Panc1 (cell line): ENCODE measurements around the gene XRCC4. TPM values are rescaled to one million over a fixed set of nuclear protein-coding genes. Genes with fewer than 3 reads are reported as not detected.

Source experiments
- ATAC-seq: fragments of 200-7000 bp; cut with Tn5 transposase; 2 replicates; pipeline ENCODE4 v1.9.1; 2020; ENCODE audit warnings: mild to moderate bottlenecking, moderate library complexity
- BruUV-seq: library from RNA; stranded (reverse); fragments of 400-500 nt; replicated peaks from 2 replicates; lab custom pipeline; 2021; lab: Mats Ljungman, UMichigan
- CTCF ChIA-PET: fragments of 300-600 bp; sonication (Branson Sonifier 250); formaldehyde crosslinking; loops from one replicate; lab custom pipeline; 2022; ENCODE audit warnings: antibody characterized with exemption; lab: Charles Lee
- POLR2A ChIA-PET: fragments of 300-600 bp; sonication (Branson Sonifier 250); formaldehyde crosslinking; loops from one replicate; lab custom pipeline; 2022; ENCODE audit warnings: antibody characterized with exemption; lab: Charles Lee
- DNase-seq: peaks from one replicate; pipeline ENCODE4 v3.0.0-alpha.2; 2010; ENCODE audit warnings: low read depth, low spot score
- H3K27ac ChIP-seq: 2 replicates; pipeline ENCODE4 v1.5.1; 2011; ENCODE audit warnings: mild to moderate bottlenecking, low read length, inconsistent platforms
- H3K27me3 ChIP-seq: fragments of 200-500 bp; sonication (Bioruptor generic); 2 replicates; pipeline ENCODE4 v1.6.0; 2014; ENCODE audit warnings: low read length, inconsistent platforms; ENCODE audit not compliant: control insufficient read depth, insufficient read depth
- H3K36me3 ChIP-seq: fragments of 200-500 bp; sonication (Bioruptor generic); 2 replicates; pipeline ENCODE4 v1.5.1; 2014; ENCODE audit warnings: inconsistent platforms, mild to moderate bottlenecking, low read length, moderate library complexity; ENCODE audit not compliant: control insufficient read depth, insufficient read depth
- H3K4me1 ChIP-seq: 2 replicates; pipeline ENCODE4 v1.5.1; 2011; ENCODE audit warnings: inconsistent platforms, mild to moderate bottlenecking, low read length, moderate library complexity; ENCODE audit not compliant: control insufficient read depth, insufficient read depth
- H3K4me3 ChIP-seq, 2 experiments: 2 replicates each; pipeline ENCODE4 v1.5.1; 2011 to 2012; ENCODE audit warnings: low read depth in 2 of 2, low read length in 2 of 2, mild to moderate bottlenecking in 2 of 2, inconsistent platforms in 1 of 2, moderate library complexity in 1 of 2
- H3K9me3 ChIP-seq: fragments of 200-500 bp; sonication (Bioruptor generic); 2 replicates; pipeline ENCODE4 v1.5.1; 2014; ENCODE audit warnings: low read depth, mild to moderate bottlenecking, inconsistent platforms, low read length, moderate library complexity; ENCODE audit not compliant: control insufficient read depth, insufficient read depth
- POLR2AphosphoS5 ChIP-seq: IDR thresholded peaks from 2 replicates; pipeline ENCODE4 v1.6.1; 2012; ENCODE audit warnings: mild to moderate bottlenecking, low read depth, low read length, moderate library complexity
- SIN3A ChIP-seq: IDR thresholded peaks from 2 replicates; pipeline ENCODE4 v1.6.1; 2012; ENCODE audit warnings: low read depth, mild to moderate bottlenecking, low read length, moderate library complexity, borderline replicate concordance; ENCODE audit not compliant: insufficient read depth
- TCF7L2 ChIP-seq: IDR thresholded peaks from 2 replicates; pipeline ENCODE4 v1.6.1; 2011; ENCODE audit warnings: mild to moderate bottlenecking, low read depth, low read length, inconsistent platforms
- in situ Hi-C: cut with HindIII; loops from 2 replicates; pipeline ENCODE4 v1.10.0; 2016; ENCODE audit warnings: low sequenced_read_pairs, low pct_unique_long_range_greater_than_20kb
- intact Hi-C: fragments of 100-400 bp; cut with micrococcal nuclease; formaldehyde crosslinking; loops from one replicate; pipeline ENCODE4 v1.10.0; 2022; ENCODE audit not compliant: unreplicated experiment
- total RNA-seq: library from RNA; stranded (reverse); gene quantifications from one replicate; pipeline ENCODE4 v1.2.1, GENCODE V29; 2021; ENCODE audit not compliant: unreplicated experiment
- TF ChIP-seq, protein P1 (sequence below), 2 experiments: IDR thresholded peaks; 2 replicates each; pipeline ENCODE4 v1.6.1; 2011 to 2012; ENCODE audit warnings: low read depth in 2 of 2, control low read depth in 1 of 2, low read length in 1 of 2, mild to moderate bottlenecking in 1 of 2, moderate library complexity in 1 of 2; ENCODE audit not compliant: insufficient read depth in 1 of 2
- TF ChIP-seq, protein P2 (sequence below): fragments of 450-650 bp; IDR thresholded peaks from 2 replicates; pipeline ENCODE4 v1.5.1; 2017; ENCODE audit warnings: mild to moderate bottlenecking

Gene XRCC4
- total RNA-seq, 1 experiment from 2014 or later: 12.5 TPM

DNA sequence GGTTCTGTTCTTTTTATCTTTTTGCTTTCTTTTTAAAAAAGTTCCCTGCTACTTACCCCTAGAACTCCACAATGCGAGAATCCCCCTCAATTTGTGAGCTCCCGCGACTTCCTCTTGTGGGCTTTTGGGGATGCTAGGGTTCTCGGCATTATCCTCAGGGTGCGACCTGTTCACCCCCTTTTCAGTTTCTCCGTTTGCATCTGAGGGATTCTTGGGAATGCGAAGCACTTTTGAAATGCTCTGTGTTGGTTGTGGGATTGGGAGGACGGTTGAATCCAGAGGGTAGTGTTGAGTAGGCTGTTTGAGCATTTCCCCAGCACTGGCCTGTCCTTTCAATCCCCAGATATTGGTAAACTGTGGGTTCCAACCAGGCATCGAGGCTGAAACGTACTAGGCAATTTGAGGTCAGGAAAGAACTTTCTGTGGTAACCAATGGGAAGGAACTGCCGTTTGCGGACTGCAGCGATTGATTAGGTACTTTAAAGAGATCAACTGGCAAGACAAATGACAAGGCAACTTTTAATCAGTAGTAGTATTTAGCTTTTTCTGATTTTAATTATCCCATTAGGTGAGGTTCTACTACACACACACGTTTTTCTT, 415 bp downstream of the XRCC4 start:
- TF ChIP-seq SIN3A (no peak), TCF7L2 (peak; percentile 0; the same call in 1 of the 2 replicates), POLR2AphosphoS5 (no peak)
- TF ChIP-seq, protein P1, sequence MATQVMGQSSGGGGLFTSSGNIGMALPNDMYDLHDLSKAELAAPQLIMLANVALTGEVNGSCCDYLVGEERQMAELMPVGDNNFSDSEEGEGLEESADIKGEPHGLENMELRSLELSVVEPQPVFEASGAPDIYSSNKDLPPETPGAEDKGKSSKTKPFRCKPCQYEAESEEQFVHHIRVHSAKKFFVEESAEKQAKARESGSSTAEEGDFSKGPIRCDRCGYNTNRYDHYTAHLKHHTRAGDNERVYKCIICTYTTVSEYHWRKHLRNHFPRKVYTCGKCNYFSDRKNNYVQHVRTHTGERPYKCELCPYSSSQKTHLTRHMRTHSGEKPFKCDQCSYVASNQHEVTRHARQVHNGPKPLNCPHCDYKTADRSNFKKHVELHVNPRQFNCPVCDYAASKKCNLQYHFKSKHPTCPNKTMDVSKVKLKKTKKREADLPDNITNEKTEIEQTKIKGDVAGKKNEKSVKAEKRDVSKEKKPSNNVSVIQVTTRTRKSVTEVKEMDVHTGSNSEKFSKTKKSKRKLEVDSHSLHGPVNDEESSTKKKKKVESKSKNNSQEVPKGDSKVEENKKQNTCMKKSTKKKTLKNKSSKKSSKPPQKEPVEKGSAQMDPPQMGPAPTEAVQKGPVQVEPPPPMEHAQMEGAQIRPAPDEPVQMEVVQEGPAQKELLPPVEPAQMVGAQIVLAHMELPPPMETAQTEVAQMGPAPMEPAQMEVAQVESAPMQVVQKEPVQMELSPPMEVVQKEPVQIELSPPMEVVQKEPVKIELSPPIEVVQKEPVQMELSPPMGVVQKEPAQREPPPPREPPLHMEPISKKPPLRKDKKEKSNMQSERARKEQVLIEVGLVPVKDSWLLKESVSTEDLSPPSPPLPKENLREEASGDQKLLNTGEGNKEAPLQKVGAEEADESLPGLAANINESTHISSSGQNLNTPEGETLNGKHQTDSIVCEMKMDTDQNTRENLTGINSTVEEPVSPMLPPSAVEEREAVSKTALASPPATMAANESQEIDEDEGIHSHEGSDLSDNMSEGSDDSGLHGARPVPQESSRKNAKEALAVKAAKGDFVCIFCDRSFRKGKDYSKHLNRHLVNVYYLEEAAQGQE (IDR thresholded peaks at IDR 0.05; ENCODE audit: insufficient read depth in 1 of 2, low read depth in 2 of 2, low read length in 1 of 2): no peak
- TF ChIP-seq, protein P2, sequence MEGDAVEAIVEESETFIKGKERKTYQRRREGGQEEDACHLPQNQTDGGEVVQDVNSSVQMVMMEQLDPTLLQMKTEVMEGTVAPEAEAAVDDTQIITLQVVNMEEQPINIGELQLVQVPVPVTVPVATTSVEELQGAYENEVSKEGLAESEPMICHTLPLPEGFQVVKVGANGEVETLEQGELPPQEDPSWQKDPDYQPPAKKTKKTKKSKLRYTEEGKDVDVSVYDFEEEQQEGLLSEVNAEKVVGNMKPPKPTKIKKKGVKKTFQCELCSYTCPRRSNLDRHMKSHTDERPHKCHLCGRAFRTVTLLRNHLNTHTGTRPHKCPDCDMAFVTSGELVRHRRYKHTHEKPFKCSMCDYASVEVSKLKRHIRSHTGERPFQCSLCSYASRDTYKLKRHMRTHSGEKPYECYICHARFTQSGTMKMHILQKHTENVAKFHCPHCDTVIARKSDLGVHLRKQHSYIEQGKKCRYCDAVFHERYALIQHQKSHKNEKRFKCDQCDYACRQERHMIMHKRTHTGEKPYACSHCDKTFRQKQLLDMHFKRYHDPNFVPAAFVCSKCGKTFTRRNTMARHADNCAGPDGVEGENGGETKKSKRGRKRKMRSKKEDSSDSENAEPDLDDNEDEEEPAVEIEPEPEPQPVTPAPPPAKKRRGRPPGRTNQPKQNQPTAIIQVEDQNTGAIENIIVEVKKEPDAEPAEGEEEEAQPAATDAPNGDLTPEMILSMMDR: no peak
- BruUV-seq: TSS peak; percentile 91
- peaks cover 8% of the 10 kb centered on the region; the same call in 1 of the 2 replicates for H3K4me1 ChIP-seq
- H3K9me3 ChIP-seq: no peaks in the 10 kb centered on the region
- H3K36me3 ChIP-seq: peaks cover 6% of the 10 kb centered on the region; the same call in 1 of the 2 replicates
- peak overlapping the region; percentile 99 for H3K27ac ChIP-seq
- H3K27me3 ChIP-seq: no peaks in the 10 kb centered on the region
- intact Hi-C loops (loop anchor here (5.0 kb wide), 1 partner anchor 395 kb away; the partner anchor contains the start of gene VCAN), in situ Hi-C loops (no loop called here)
- DNase-seq: no peak
- ChIA-PET CTCF (interaction anchor here (0.6 kb wide), 1 partner anchor 719 kb away, joined by 3 read pairs; no protein-coding TSS in a partner anchor), POLR2A (interaction anchor here (0.6 to 0.9 kb wide), 2 partner anchors 9 to 13 kb away, joined by 4 to 6 read pairs; no protein-coding TSS in a partner anchor)
- ATAC-seq: peak; percentile 35
- peak overlapping the region; percentile 96 to 100 for H3K4me3 ChIP-seq

DNA sequence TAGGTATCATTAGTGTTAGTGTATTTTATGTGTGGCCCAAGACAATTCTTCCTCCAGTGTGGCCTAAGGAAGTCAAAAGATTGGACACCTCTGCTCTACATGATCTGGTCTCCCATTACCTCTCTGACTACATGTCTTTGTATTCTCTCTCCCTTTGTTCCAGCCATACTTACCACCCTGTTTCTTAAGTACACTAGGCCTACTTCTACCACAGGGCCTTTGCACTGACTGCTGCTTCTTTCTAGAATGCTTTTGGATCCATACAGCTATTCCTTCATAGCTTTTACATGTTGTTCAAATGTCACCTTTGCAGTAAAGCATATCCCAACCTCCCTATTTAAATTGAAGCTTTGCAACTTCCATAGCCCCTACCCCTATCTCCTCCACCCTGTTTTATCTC, 5.4 kb downstream of the XRCC4 start:
- intact Hi-C loops: no loop called here
- DNase-seq: no peak
- no peak for ATAC-seq

More for the DNA sequence above, 5.4 kb downstream of the XRCC4 start:
- H3K4me1 ChIP-seq: peaks cover 8% of the 10 kb centered on the region; the same call in 1 of the 2 replicates
- CTCF ChIA-PET: no interaction called here
- no TSS peak for BruUV-seq
- H3K36me3 ChIP-seq: peaks cover under 1% of the 10 kb centered on the region; the same call in 1 of the 2 replicates
- in situ Hi-C loops: no loop called here
- no peak overlapping the region for H3K4me3 ChIP-seq
- POLR2A ChIA-PET: no interaction called here
- H3K27me3 ChIP-seq: no peaks in the 10 kb centered on the region
- H3K9me3 ChIP-seq: no peaks in the 10 kb centered on the region
- no peak overlapping the region for H3K27ac ChIP-seq
- TF ChIP-seq, protein P2: no peak
- TF ChIP-seq TCF7L2: no peak
